K562 (cell line): Measurements from ENCODE around the gene TUT1. TPM values are rescaled to one million over a fixed set of nuclear protein-coding genes. Genes with fewer than 3 reads are reported as not detected.

Source experiments
- ATAC-seq: fragments of 200-7000 bp; cut with Tn5 transposase; 3 replicates; pipeline ENCODE4 v1.9.1; 2020; ENCODE audit warnings: moderate library complexity
- BruUV-seq: library from RNA; stranded (reverse); fragments of 400-500 nt; replicated peaks from 2 replicates; lab custom pipeline; 2021; lab: Mats Ljungman, UMichigan
- CTCF ChIA-PET: fragments of 300-600 bp; formaldehyde crosslinking; extraction: SDS; loops from one replicate; lab custom pipeline; 2021; ENCODE audit warnings: low intra/inter-chr PET ratio; lab: Yijun Ruan, JAX
- POLR2A ChIA-PET: fragments of 300-600, 350-650 bp; sonication (Branson Sonifier 250); formaldehyde crosslinking; extraction: SDS; loops from one replicate; lab custom pipeline; 2021; ENCODE audit warnings: antibody characterized with exemption, inconsistent platforms; lab: Yijun Ruan, JAX
- DNase-seq, 4 experiments: peaks; one replicate each; pipeline versions ENCODE4 v3.0.0 to v3.0.0-alpha.2; 2011 to 2018; ENCODE audit warnings: low spot score in 3 of 4, mixed read lengths in 3 of 4; ENCODE audit errors: extremely low read depth in 1 of 4
- FAIRE-seq: peaks from 2 replicates; lab custom pipeline; 2011; peaks lifted over from hg19 to GRCh38; lab: Jason Lieb, UNC
- H2AFZ ChIP-seq: 2 replicates; pipeline ENCODE4 v1.6.0; 2011; ENCODE audit warnings: low read depth, low read length, control low read depth, inconsistent platforms
- H3K27ac ChIP-seq: fragments of 200-600 bp; 3 replicates; pipeline ENCODE4 v1.8.0; 2011; ENCODE audit warnings: low read depth, mild to moderate bottlenecking, control low read depth, inconsistent platforms, low read length, moderate library complexity, mixed read lengths; ENCODE audit errors: extremely low read depth
- H3K27me3 ChIP-seq, 2 experiments: fragments of 300-600 bp in 1 of 2; 2 replicates in 1 of 2; 3 replicates in 1 of 2; pipeline versions ENCODE4 v1.6.0 to v1.8.0; 2011; ENCODE audit warnings: inconsistent platforms in 2 of 2, low read length in 2 of 2, mild to moderate bottlenecking in 1 of 2, mixed read lengths in 1 of 2, moderate library complexity in 1 of 2; ENCODE audit not compliant: control insufficient read depth in 2 of 2, insufficient read depth in 2 of 2
- H3K36me3 ChIP-seq: fragments of 300-600 bp; 3 replicates; pipeline ENCODE4 v1.8.0; 2011; ENCODE audit warnings: mild to moderate bottlenecking, low read length, inconsistent platforms; ENCODE audit not compliant: control insufficient read depth, insufficient read depth
- H3K4me1 ChIP-seq, 2 experiments: fragments of 200-600 bp in 1 of 2; replicated peaks in 1 of 2; 2 replicates in 1 of 2; 3 replicates in 1 of 2; pipeline versions ENCODE4 v1.5.1 to v1.8.0; 2011; ENCODE audit warnings: inconsistent platforms in 2 of 2, low read length in 2 of 2, mild to moderate bottlenecking in 1 of 2, mixed read lengths in 1 of 2, moderate library complexity in 1 of 2; ENCODE audit not compliant: control insufficient read depth in 2 of 2, insufficient read depth in 2 of 2
- H3K4me2 ChIP-seq: 2 replicates; pipeline ENCODE4 v1.6.1; 2011; ENCODE audit warnings: low read length, control low read depth, inconsistent platforms, mixed read lengths; ENCODE audit not compliant: insufficient read depth
- H3K4me3 ChIP-seq: fragments of 200-600 bp; sonication (generic), shearing (Covaris generic); 2 replicates; pipeline ENCODE4 v1.5.1; 2016; ENCODE audit warnings: control low read depth, inconsistent platforms
- H3K79me2 ChIP-seq: fragments of 200-600 bp; 3 replicates; pipeline ENCODE4 v1.8.0; 2011; ENCODE audit warnings: low read length, inconsistent platforms; ENCODE audit not compliant: control insufficient read depth, insufficient read depth
- H3K9ac ChIP-seq, 2 experiments: 2 replicates each; pipeline versions ENCODE4 v1.6.0 to v1.6.1; 2011; ENCODE audit warnings: low read depth in 2 of 2, low read length in 2 of 2, control low read depth in 1 of 2, inconsistent platforms in 1 of 2, mild to moderate bottlenecking in 1 of 2, mixed read lengths in 1 of 2; ENCODE audit not compliant: insufficient read depth in 1 of 2
- H3K9me1 ChIP-seq: one replicate; pipeline ENCODE4 v1.6.0; 2011; ENCODE audit warnings: inconsistent platforms, mild to moderate bottlenecking, low read length, moderate library complexity; ENCODE audit not compliant: control insufficient read depth, insufficient read depth
- H3K9me3 ChIP-seq: replicated peaks from 2 replicates; pipeline ENCODE4 v1.5.1; 2011; ENCODE audit warnings: low read depth, low read length, inconsistent platforms; ENCODE audit not compliant: control insufficient read depth, insufficient read depth
- H4K20me1 ChIP-seq: replicated peaks from 2 replicates; pipeline ENCODE4 v1.6.1; 2011; ENCODE audit warnings: low read length, inconsistent platforms, mixed read lengths; ENCODE audit not compliant: control insufficient read depth, insufficient read depth
- MEF2D ChIP-seq: conservative IDR thresholded peaks from 2 replicates; pipeline ENCODE4 v1.6.1; 2016; ENCODE audit warnings: low read depth, missing genetic modification characterization, missing compliant biosample characterization
- MEIS2 ChIP-seq: fragments of 450-650 bp; IDR thresholded peaks from 2 replicates; pipeline ENCODE4 v1.6.1; 2014; ENCODE audit warnings: mild to moderate bottlenecking; ENCODE audit not compliant: partially characterized antibody
- NR2C1 ChIP-seq, 2 experiments: fragments of 450-650 bp; IDR thresholded peaks; 2 replicates each; pipeline ENCODE4 v1.6.1; 2017; ENCODE audit warnings: mild to moderate bottlenecking in 2 of 2, antibody characterized with exemption in 1 of 2, inconsistent platforms in 1 of 2, missing compliant biosample characterization in 1 of 2, missing genetic modification characterization in 1 of 2
- RFX1 ChIP-seq: fragments of 450-650 bp; IDR thresholded peaks from 2 replicates; pipeline ENCODE4 v1.6.1; 2016; ENCODE audit warnings: mild to moderate bottlenecking, moderate library complexity
- ZNF124 ChIP-seq: sonication (generic); formaldehyde crosslinking; IDR thresholded peaks from 2 replicates; pipeline ENCODE4 v1.8.1; 2022; ENCODE audit warnings: missing genetic modification reagents
- WGBS: fragments of 100-300 bp; shearing (Covaris generic); methylation state at CpG from one replicate; pipeline ENCODE4 v1.1.6; 2016; ENCODE audit warnings: low coverage, mixed read lengths; ENCODE audit not compliant: insufficient coverage; ENCODE audit errors: missing lambda C conversion rate; 5-methylcytosine and 5-hydroxymethylcytosine counted together
- in situ Hi-C: fragments of 300-500 bp; cut with MboI; formaldehyde crosslinking; loops from 4 replicates; pipeline ENCODE4 v1.15.0; 2018; ENCODE audit warnings: inconsistent platforms, mixed read lengths
- intact Hi-C: fragments of 100-400 bp; cut with micrococcal nuclease; formaldehyde crosslinking; loops from 2 replicates; pipeline ENCODE4 v1.14.2; 2022
- polyA plus RNA-seq, 8 experiments: library from polyadenylated mRNA; depleted of rRNA in 4 of 8; stranded (reverse) in 5 of 8; unstranded in 3 of 8; fragments of >200 nt; fragmentation: Nextera tagmentation in 2 of 8; fragmentation: Illumina TruSeq in 1 of 8; extraction: Ambion mirVana in 2 of 8; extraction: Trizol in 1 of 8; gene quantifications; 2 replicates each; pipeline versions ENCODE4 v1.2.1 to v1.2.3, GENCODE V29; 2011 to 2014; ENCODE audit warnings: inconsistent platforms in 1 of 8, missing spikeins in 1 of 8
- total RNA-seq, 7 experiments: library from RNA; depleted of rRNA in 6 of 7; stranded (reverse); fragments of >200 nt in 6 of 7; fragmentation: Illumina TruSeq in 2 of 7; extraction: Trizol in 2 of 7; gene quantifications; 2 replicates each; pipeline versions ENCODE4 v1.2.1 to v1.2.3, GENCODE V29; 2011 to 2021; ENCODE audit warnings: low replicate concordance in 1 of 7
- TF ChIP-seq, protein P1 (sequence below): sonication (generic); formaldehyde crosslinking; IDR thresholded peaks from 2 replicates; pipeline ENCODE4 v1.8.1; 2023; ENCODE audit warnings: mild to moderate bottlenecking, missing genetic modification reagents
- TF ChIP-seq, protein P2 (sequence below): sonication (generic); formaldehyde crosslinking; IDR thresholded peaks from 2 replicates; pipeline ENCODE4 v1.8.0; 2022; ENCODE audit warnings: missing genetic modification reagents, mild to moderate bottlenecking, borderline replicate concordance

Gene TUT1
- total and polyA plus RNA-seq, 9 of the 15 experiments (the other 6 are each of a cell fraction or from before 2014, with no cell fraction given): 0.66 to 44.3 (median 15.7) TPM

DNA sequence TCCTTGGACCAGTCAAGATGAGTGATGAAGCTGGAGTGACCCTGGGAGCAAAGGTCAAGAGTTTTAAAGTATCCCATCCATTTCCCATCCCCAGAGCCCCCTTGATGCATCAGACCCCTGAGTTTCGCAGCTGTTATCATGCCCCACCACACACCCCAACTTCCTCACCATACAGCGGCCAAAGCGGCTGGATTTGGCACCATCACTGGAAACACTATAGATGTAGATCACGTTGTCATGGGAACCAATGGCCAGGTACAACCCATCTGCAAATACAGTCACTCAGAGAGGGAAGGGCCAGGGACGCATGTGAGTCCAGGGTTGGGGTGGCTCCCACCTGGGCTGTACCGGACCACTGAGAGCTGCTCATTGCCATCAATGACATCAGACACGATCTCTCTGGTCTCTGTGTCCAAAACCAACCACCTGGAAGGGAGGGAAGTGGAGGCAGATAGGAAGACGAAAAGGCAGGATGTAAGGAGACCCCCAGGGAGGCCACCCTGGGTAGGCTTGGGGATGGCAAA is 12.5 kb upstream of the TUT1 start:
- H3K9me3 ChIP-seq: no peaks in the 10 kb centered on the region
- H3K9ac ChIP-seq: peak overlapping the region in 1 of 2 experiments; percentile 39; a peak in 1 of 4 replicates
- POLR2A ChIA-PET: interaction anchor here (0.7 to 2.4 kb wide), 3 partner anchors 12 to 61 kb away, joined by 4 to 10 read pairs (median 5); partner anchors contain the start of genes C11orf98, CSKMT, EEF1G and TUT1
- WGBS: 75% methylated on average over 8 of the region's 8 CpGs
- DNase-seq (no peak), FAIRE-seq (peak; percentile 29), ATAC-seq (no peak)
- no peak overlapping the region for H3K4me3 ChIP-seq
- H3K27ac ChIP-seq: no peak overlapping the region; the same call in 2 of the 3 replicates
- peaks cover 10 to 42% of the 10 kb centered on the region in 2 experiments; a peak in 4 of 5 replicates for H3K4me1 ChIP-seq
- CTCF ChIA-PET: no interaction called here
- peaks cover 70% of the 10 kb centered on the region for H3K36me3 ChIP-seq
- no TSS peak for BruUV-seq
- TF ChIP-seq, protein P1, sequence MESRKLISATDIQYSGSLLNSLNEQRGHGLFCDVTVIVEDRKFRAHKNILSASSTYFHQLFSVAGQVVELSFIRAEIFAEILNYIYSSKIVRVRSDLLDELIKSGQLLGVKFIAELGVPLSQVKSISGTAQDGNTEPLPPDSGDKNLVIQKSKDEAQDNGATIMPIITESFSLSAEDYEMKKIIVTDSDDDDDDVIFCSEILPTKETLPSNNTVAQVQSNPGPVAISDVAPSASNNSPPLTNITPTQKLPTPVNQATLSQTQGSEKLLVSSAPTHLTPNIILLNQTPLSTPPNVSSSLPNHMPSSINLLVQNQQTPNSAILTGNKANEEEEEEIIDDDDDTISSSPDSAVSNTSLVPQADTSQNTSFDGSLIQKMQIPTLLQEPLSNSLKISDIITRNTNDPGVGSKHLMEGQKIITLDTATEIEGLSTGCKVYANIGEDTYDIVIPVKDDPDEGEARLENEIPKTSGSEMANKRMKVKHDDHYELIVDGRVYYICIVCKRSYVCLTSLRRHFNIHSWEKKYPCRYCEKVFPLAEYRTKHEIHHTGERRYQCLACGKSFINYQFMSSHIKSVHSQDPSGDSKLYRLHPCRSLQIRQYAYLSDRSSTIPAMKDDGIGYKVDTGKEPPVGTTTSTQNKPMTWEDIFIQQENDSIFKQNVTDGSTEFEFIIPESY: peak; percentile 33; the same call in 1 of the 2 replicates
- TF ChIP-seq, protein P2, sequence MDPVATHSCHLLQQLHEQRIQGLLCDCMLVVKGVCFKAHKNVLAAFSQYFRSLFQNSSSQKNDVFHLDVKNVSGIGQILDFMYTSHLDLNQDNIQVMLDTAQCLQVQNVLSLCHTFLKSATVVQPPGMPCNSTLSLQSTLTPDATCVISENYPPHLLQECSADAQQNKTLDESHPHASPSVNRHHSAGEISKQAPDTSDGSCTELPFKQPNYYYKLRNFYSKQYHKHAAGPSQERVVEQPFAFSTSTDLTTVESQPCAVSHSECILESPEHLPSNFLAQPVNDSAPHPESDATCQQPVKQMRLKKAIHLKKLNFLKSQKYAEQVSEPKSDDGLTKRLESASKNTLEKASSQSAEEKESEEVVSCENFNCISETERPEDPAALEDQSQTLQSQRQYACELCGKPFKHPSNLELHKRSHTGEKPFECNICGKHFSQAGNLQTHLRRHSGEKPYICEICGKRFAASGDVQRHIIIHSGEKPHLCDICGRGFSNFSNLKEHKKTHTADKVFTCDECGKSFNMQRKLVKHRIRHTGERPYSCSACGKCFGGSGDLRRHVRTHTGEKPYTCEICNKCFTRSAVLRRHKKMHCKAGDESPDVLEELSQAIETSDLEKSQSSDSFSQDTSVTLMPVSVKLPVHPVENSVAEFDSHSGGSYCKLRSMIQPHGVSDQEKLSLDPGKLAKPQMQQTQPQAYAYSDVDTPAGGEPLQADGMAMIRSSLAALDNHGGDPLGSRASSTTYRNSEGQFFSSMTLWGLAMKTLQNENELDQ (CRISPR knock-in tag): no peak
- TF ChIP-seq ZNF124 (no peak), MEIS2 (peak; percentile 38), RFX1 (peak; percentile 88), MEF2D (tag) (no peak), NR2C1 (IDR thresholded peaks at IDR 0.05) (peak; percentile 41; the same call in 1 of the 2 replicates), NR2C1 (tag; IDR thresholded peaks at IDR 0.05) (no peak)
- no peaks in the 10 kb centered on the region for H3K27me3 ChIP-seq
- H3K9me1 ChIP-seq: no peaks in the 10 kb centered on the region
- no peak overlapping the region for H2AFZ ChIP-seq
- in situ Hi-C loops (no loop called here), intact Hi-C loops (loop anchor here (5.0 kb wide), 1 partner anchor 68 kb away; the partner anchor contains the start of genes LBHD1 and UQCC3)
- no peaks in the 10 kb centered on the region for H4K20me1 ChIP-seq
- H3K4me2 ChIP-seq: no peak overlapping the region
- peaks cover 32% of the 10 kb centered on the region for H3K79me2 ChIP-seq
